ENCODE results near the gene SHISA7. TPM values are rescaled to one million over a fixed set of nuclear protein-coding genes. Genes with fewer than 3 reads are reported as not detected.
A peak's percentile ranks its signal among the peaks of the same experiment; 100 is the strongest.

The SHISA7 gene
- total RNA-seq, 1 donor from 2014 or later, result not detected

- no peak for DNase-seq (ENCODE audit: low spot score)
- intact Hi-C loops (cut with micrococcal nuclease), result loop anchor here (5.0 kb wide), 2 partner anchors 644 to 1016 kb away; partner anchors contain the start of genes LENG9 and ZNF787
- H3K27ac Mint-ChIP-seq, result no peak overlapping the region
- peaks cover 3% of the 10 kb centered on the region for H3K36me3 Mint-ChIP-seq (ENCODE audit: low read depth)
- H3K9me3 Mint-ChIP-seq, result no peaks in the 10 kb centered on the region
- H3K4me3 Mint-ChIP-seq (ENCODE audit: low read depth), result peak overlapping the region; percentile 87
- H3K27me3 Mint-ChIP-seq (ENCODE audit: low read depth), result no peaks in the 10 kb centered on the region
- H3K4me1 Mint-ChIP-seq (ENCODE audit: low read depth), result peaks cover 20% of the 10 kb centered on the region
These were observed 34.8 kb upstream of the SHISA7 start for GRCh38 chr19:55477905-55478304.

- peak within 1 kb of the TSS; percentile 88 for H3K4me3 Mint-ChIP-seq (ENCODE audit: low read depth)
- no peaks in the 10 kb centered on the region for H3K9me3 Mint-ChIP-seq
- intact Hi-C loops (cut with micrococcal nuclease), result loop anchor here (1.0 to 5.0 kb wide), 4 partner anchors 15 to 1014 kb away; partner anchors contain the start of genes FIZ1, ISOC2, LENG9 and ZNF787
- H3K27me3 Mint-ChIP-seq (ENCODE audit: low read depth), result no peaks in the 10 kb centered on the region
- DNase-seq (ENCODE audit: low spot score), result peak; percentile 96
- H3K36me3 Mint-ChIP-seq (ENCODE audit: low read depth), result peaks cover 3% of the 10 kb centered on the region
- H3K27ac Mint-ChIP-seq, result peak within 1 kb of the TSS; percentile 90
- peaks cover 20% of the 10 kb centered on the region for H3K4me1 Mint-ChIP-seq (ENCODE audit: low read depth)
These were observed 33.1 kb upstream of the SHISA7 start, which contains the start of gene ZNF628 for GRCh38 chr19:55476100-55476775. Gene ZNF628 (plus strand): TSS chr19:55476617. CDS start chr19:55479911, 3,294 bp downstream.

DNA sequence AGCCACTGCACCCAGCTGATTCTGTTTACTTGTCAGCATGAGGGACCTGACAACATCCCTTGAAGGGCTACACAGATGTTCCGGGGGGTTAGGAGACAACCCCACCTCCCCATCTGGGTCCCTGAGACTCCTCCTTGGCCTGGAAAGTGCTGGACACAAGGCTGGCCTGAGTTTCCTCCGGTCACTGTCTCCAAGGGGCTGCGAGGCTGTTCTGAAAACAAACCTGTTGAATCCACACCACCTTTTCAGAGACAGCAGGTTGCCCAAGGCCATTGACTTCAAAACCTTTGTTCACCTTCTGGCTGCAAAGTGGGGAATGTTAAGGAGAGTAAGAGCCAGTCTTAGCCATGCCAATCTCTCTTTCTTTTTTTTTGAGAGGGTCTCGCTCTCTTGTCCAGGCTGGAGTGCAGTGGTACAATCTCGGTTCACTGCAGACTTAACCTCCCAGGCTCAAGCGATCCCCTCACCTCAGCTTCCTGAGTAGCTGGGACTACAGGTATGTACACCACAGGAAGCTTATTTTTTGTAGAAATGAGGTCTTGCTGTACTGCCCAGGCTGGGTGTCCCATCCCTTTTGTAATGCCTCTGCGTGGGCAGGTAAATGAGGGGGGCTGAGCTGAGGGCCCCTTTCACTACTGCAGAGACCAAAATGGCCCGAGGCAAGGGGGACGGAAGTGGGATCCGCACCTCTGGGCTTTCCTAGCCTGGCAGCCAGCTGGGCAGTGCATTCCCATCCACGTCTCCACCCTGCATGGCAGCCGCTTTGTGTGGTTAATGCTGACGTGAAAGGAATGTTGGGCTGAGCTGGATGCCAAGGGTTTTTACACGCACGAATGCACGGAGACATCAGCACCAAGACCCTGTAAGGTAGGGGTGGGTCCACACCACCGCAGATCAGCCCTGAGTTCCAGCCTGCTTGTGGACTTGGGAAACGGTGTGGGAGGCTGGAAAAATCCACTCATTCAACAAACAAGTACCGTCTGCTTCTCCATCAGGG lies 31.5 kb upstream of the SHISA7 start:
- peaks cover 16% of the 10 kb centered on the region for H3K4me1 Mint-ChIP-seq (ENCODE audit: low read depth)
- no peak for DNase-seq (ENCODE audit: low spot score)
- no peaks in the 10 kb centered on the region for H3K27me3 Mint-ChIP-seq (ENCODE audit: low read depth)
- H3K9me3 Mint-ChIP-seq, result no peaks in the 10 kb centered on the region
- H3K4me3 Mint-ChIP-seq (ENCODE audit: low read depth), result peak overlapping the region; percentile 45
- peak overlapping the region; percentile 90 for H3K27ac Mint-ChIP-seq
- peaks cover 3% of the 10 kb centered on the region for H3K36me3 Mint-ChIP-seq (ENCODE audit: low read depth)
- intact Hi-C loops (cut with micrococcal nuclease), result loop anchor here (5.0 kb wide), 2 partner anchors 648 to 1012 kb away; partner anchors contain the start of genes LENG9 and ZNF787

- DNase-seq (ENCODE audit: low spot score), result no peak
- no peak overlapping the region for H3K27ac Mint-ChIP-seq
- H3K4me3 Mint-ChIP-seq (ENCODE audit: low read depth), result no peak overlapping the region
- H3K9me3 Mint-ChIP-seq, result no peaks in the 10 kb centered on the region
- peaks cover 3% of the 10 kb centered on the region for H3K36me3 Mint-ChIP-seq (ENCODE audit: low read depth)
- intact Hi-C loops (cut with micrococcal nuclease), result no loop called here
- H3K4me1 Mint-ChIP-seq (ENCODE audit: low read depth), result peaks cover 10% of the 10 kb centered on the region
- no peaks in the 10 kb centered on the region for H3K27me3 Mint-ChIP-seq (ENCODE audit: low read depth)
These were observed 30.3 kb upstream of the SHISA7 start for GRCh38 chr19:55473225-55474012.

- Mint-ChIP-seq H3K36me3 (ENCODE audit: low read depth) (peaks cover 3% of the 10 kb centered on the region), H3K9me3 (no peaks in the 10 kb centered on the region), H3K27me3 (ENCODE audit: low read depth) (no peaks in the 10 kb centered on the region), H3K4me1 (ENCODE audit: low read depth) (peaks cover 5% of the 10 kb centered on the region), H3K4me3 (ENCODE audit: low read depth) (no peak overlapping the region), H3K27ac (no peak overlapping the region)
- no peak for DNase-seq (ENCODE audit: low spot score)
- intact Hi-C loops (cut with micrococcal nuclease), result no loop called here
These were observed 29.4 kb upstream of the SHISA7 start for GRCh38 chr19:55472463-55472862.

- no peaks in the 10 kb centered on the region for H3K27me3 Mint-ChIP-seq (ENCODE audit: low read depth)
- no peak overlapping the region for H3K4me3 Mint-ChIP-seq (ENCODE audit: low read depth)
- no peak for DNase-seq (ENCODE audit: low spot score)
- H3K36me3 Mint-ChIP-seq (ENCODE audit: low read depth), result no peaks in the 10 kb centered on the region
- intact Hi-C loops (cut with micrococcal nuclease), result no loop called here
- H3K4me1 Mint-ChIP-seq (ENCODE audit: low read depth), result peaks cover 5% of the 10 kb centered on the region
- no peaks in the 10 kb centered on the region for H3K9me3 Mint-ChIP-seq
- H3K27ac Mint-ChIP-seq, result no peak overlapping the region
These were observed 28.2 kb upstream of the SHISA7 start for GRCh38 chr19:55471266-55471665.

- DNase-seq (ENCODE audit: low spot score), result no peak
- Mint-ChIP-seq H3K27me3 (ENCODE audit: low read depth) (no peaks in the 10 kb centered on the region), H3K4me1 (ENCODE audit: low read depth) (peaks cover 3% of the 10 kb centered on the region), H3K27ac (no peak overlapping the region), H3K4me3 (ENCODE audit: low read depth) (no peak overlapping the region), H3K9me3 (no peaks in the 10 kb centered on the region), H3K36me3 (ENCODE audit: low read depth) (no peaks in the 10 kb centered on the region)
- intact Hi-C loops (cut with micrococcal nuclease), result no loop called here
These were observed 24.9 kb upstream of the SHISA7 start for GRCh38 chr19:55468054-55468393.

DNA sequence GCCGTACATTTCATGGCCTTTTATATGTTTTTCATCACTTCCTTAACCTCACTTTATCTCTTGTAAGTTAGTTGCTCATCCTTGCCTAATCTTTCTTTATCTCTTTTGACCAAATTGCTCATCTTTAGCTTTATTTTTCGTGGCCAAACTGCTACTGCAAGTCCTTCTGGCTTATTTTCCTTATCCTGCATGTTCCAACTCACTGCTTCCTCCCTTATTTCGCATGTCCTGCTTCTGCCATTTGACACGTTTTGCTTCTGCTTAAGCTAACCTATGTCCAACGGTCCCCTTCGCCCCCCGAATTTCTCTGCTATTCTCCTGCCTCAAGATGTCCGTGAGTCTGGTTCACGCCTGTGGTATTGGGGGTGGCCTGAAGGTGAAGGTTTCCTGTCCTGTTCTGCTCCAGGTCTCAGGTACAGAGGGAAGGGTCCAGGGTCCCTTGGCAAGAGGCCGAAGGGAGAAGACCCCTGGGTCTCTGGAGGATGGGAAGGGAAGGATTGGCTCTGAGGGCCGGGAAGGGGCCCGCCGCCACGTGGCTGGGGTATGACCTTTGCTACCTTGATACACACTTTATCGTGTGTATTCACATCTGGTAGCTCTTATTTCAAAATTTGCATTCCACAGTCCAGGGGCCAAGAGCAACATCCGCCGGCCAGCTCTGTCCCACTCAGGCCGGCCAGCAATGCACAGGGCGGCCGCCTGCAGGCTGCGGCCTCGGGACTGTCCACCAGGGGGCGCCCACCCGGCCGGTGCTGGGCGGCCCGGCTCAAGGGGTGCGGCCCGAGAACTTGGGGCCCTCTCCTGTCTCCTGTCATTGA lies 24.3 kb upstream of the SHISA7 start:
- peak; percentile 60 for DNase-seq (ENCODE audit: low spot score)
- intact Hi-C loops (cut with micrococcal nuclease), result loop anchor here (1.0 kb wide), 1 partner anchor 36 kb away; no protein-coding TSS in a partner anchor
- Mint-ChIP-seq H3K27ac (no peak overlapping the region), H3K27me3 (ENCODE audit: low read depth) (no peaks in the 10 kb centered on the region), H3K4me1 (ENCODE audit: low read depth) (peaks cover 7% of the 10 kb centered on the region), H3K36me3 (ENCODE audit: low read depth) (no peaks in the 10 kb centered on the region), H3K4me3 (ENCODE audit: low read depth) (no peak overlapping the region), H3K9me3 (no peaks in the 10 kb centered on the region)

DNA sequence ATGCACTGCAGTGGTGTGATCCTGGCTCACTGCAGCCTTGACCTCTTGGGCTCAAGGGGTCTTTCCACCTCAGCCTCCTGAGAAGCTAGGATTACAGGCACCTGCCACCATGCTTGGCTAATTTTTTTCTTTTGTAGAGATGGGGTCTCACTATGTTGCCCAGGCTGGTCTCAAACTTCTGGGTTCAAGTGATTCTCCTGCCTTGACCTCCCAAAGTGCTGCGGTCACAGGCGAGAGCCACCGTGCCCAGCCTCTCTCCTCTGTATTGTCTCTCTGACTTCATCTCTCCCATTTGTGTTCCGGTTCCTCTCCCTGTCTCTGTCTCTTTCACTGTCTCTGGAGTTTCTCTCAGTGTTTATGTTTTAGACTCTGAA lies 23.1 kb upstream of the SHISA7 start:
- H3K27me3 Mint-ChIP-seq (ENCODE audit: low read depth), result no peaks in the 10 kb centered on the region
- H3K4me1 Mint-ChIP-seq (ENCODE audit: low read depth), result peaks cover 10% of the 10 kb centered on the region
- H3K9me3 Mint-ChIP-seq, result no peaks in the 10 kb centered on the region
- no peak overlapping the region for H3K4me3 Mint-ChIP-seq (ENCODE audit: low read depth)
- no peaks in the 10 kb centered on the region for H3K36me3 Mint-ChIP-seq (ENCODE audit: low read depth)
- intact Hi-C loops (cut with micrococcal nuclease), result no loop called here
- no peak overlapping the region for H3K27ac Mint-ChIP-seq
- DNase-seq (ENCODE audit: low spot score), result no peak

DNA sequence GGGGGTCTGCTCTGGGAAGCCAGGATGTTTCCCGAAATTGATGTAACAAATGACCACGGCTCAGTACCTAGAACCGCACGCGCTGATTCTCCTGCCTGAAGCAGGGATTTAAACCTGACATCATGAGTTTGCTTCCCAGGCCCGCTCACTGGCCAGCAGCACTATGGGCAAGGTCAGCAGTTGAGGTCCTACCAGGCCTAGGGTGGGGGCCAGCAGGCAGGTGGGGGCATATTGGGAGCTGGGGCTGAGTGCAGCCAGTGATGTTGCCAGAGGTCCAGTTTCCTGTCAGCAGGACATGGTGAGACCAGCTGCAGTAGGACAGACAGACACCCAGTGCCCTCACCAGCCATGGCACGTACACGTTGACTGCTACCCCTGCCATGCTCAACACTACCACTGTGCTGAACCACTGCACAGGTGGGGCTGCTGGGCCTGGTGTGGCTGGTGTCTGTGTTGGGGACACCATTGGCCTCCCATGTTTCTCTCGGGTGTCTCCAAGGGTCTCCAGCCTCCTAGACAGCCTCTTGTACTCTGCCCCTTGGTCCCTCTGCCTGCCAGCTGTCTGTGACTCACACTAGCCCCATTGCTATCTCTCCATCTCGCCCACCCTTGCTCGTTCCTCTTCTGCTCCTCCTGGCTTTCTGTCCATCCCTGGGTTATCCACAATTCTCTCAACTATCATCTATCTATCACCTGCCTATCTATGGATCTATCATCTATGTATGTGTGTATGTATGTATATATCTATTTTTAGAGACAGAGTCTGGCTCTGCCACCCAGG lies 22.6 kb upstream of the SHISA7 start:
- Mint-ChIP-seq H3K9me3 (no peaks in the 10 kb centered on the region), H3K36me3 (ENCODE audit: low read depth) (no peaks in the 10 kb centered on the region), H3K27ac (no peak overlapping the region), H3K27me3 (ENCODE audit: low read depth) (no peaks in the 10 kb centered on the region), H3K4me3 (ENCODE audit: low read depth) (no peak overlapping the region), H3K4me1 (ENCODE audit: low read depth) (peaks cover 13% of the 10 kb centered on the region)
- intact Hi-C loops (cut with micrococcal nuclease), result no loop called here
- no peak for DNase-seq (ENCODE audit: low spot score)

GRCh38 chr19:55464662-55465054 lies 21.6 kb upstream of the SHISA7 start, which contains the start of gene C19orf85:
Gene C19orf85 (minus strand): TSS chr19:55464751. CDS start chr19:55464554, 197 bp downstream.
- Mint-ChIP-seq H3K27ac (no peak within 1 kb of the TSS), H3K4me1 (ENCODE audit: low read depth) (peaks cover 19% of the 10 kb centered on the region), H3K4me3 (ENCODE audit: low read depth) (no peak within 1 kb of the TSS), H3K9me3 (no peaks in the 10 kb centered on the region), H3K36me3 (ENCODE audit: low read depth) (no peaks in the 10 kb centered on the region), H3K27me3 (ENCODE audit: low read depth) (no peaks in the 10 kb centered on the region)
- DNase-seq (ENCODE audit: low spot score), result no peak
- intact Hi-C loops (cut with micrococcal nuclease), result loop anchor here (5.0 kb wide), 1 partner anchor 168 kb away; no protein-coding TSS in a partner anchor
